OCI-LY1 (cell line): Measurements from ENCODE around the gene E4F1.

Experiments
- CTCF ChIP-seq: fragments of 200-600 bp; sonication (generic), shearing (Covaris generic); IDR thresholded peaks from 2 replicates; pipeline ENCODE4 v1.5.1; 2017; ENCODE audit warnings: mild to moderate bottlenecking, antibody characterized with exemption, low read length, moderate library complexity, mixed read lengths
- EZH2 ChIP-seq: fragments of 200-600 bp; sonication (generic), shearing (Covaris generic); IDR thresholded peaks from 2 replicates; pipeline ENCODE4 v1.8.0; 2017; ENCODE audit warnings: borderline replicate concordance, mixed run types, mild to moderate bottlenecking, antibody characterized with exemption, low read length, moderate library complexity, mixed read lengths

DNA sequence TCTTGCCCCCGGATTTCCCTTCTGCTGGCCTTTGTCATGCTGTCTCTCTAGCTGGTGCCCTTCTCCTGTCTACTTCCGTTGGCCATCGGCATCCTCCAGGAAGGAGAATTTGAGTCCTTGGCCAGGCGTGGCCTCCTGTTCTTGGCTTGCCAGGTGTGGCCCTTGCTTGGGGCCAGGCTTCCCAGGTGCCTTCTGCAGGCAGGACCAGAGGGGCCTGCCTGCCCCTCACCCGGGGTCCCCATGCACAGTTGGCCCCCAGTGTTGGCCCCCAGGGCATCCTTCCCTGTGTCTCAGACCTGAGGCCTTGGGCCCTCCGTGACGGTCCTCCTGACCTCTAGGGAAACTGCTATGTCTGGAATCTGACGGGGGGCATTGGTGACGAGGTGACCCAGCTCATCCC is 15.5 kb upstream of the E4F1 start:
- TF ChIP-seq CTCF, result no peak
- TF ChIP-seq EZH2, result no peak
